HepG2 (cell line): ENCODE results near the gene SAMSN1. TPM values are rescaled to one million over a fixed set of nuclear protein-coding genes. Genes with fewer than 3 reads are reported as not detected.

Source experiments
- ATAC-seq: fragments of 200-7000 bp; cut with Tn5 transposase; 3 replicates; pipeline ENCODE4 v1.9.1; 2020; ENCODE audit warnings: mild to moderate bottlenecking, moderate library complexity
- BruUV-seq: library from RNA; stranded (reverse); fragments of 400-500 nt; replicated peaks from 2 replicates; lab custom pipeline; 2021; lab: Mats Ljungman, UMichigan
- CTCF ChIA-PET: fragments of 300-600 bp; formaldehyde crosslinking; extraction: SDS; loops from one replicate; lab custom pipeline; 2021; ENCODE audit warnings: low total read pairs, inconsistent platforms, low intra/inter-chr PET ratio; lab: Yijun Ruan, JAX
- POLR2A ChIA-PET: fragments of 350-600 bp; sonication (Branson Sonifier 250); formaldehyde crosslinking; loops from one replicate; lab custom pipeline; 2020; ENCODE audit warnings: antibody characterized with exemption, inconsistent platforms; lab: Yijun Ruan, JAX
- DNase-seq: peaks from one replicate; pipeline ENCODE4 v3.0.0-alpha.2; 2015; ENCODE audit warnings: low spot score
- FAIRE-seq: peaks from 3 replicates; lab custom pipeline; 2011; peaks lifted over from hg19 to GRCh38; lab: Jason Lieb, UNC
- H2AFZ ChIP-seq: one replicate; pipeline ENCODE4 v1.6.1; 2011; ENCODE audit warnings: low read length, inconsistent platforms
- H3K27ac ChIP-seq: fragments of 300-600 bp; 3 replicates; pipeline ENCODE4 v1.8.0; 2011; ENCODE audit warnings: mixed run types, mild to moderate bottlenecking, mixed read lengths, low read length, inconsistent platforms; ENCODE audit not compliant: insufficient read depth; ENCODE audit errors: extremely low read length
- H3K27me3 ChIP-seq, 2 experiments: fragments of 200-600 bp in 1 of 2; 2 replicates in 1 of 2; 3 replicates in 1 of 2; pipeline versions ENCODE4 v1.6.0 to v1.8.0; 2011; ENCODE audit warnings: low read length in 2 of 2, mild to moderate bottlenecking in 2 of 2, moderate library complexity in 2 of 2, inconsistent platforms in 1 of 2; ENCODE audit not compliant: insufficient read depth in 2 of 2, control insufficient read depth in 1 of 2
- H3K36me3 ChIP-seq, 2 experiments: fragments of 200-600 bp in 1 of 2; replicated peaks in 1 of 2; 2 replicates in 1 of 2; 3 replicates in 1 of 2; pipeline versions ENCODE4 v1.5.1 to v1.8.0; 2011; ENCODE audit warnings: low read length in 2 of 2, inconsistent platforms in 1 of 2; ENCODE audit not compliant: insufficient read depth in 2 of 2, control insufficient read depth in 1 of 2
- H3K4me1 ChIP-seq: 2 replicates; pipeline ENCODE4 v1.5.1; 2012; ENCODE audit warnings: low read length, inconsistent platforms; ENCODE audit not compliant: insufficient read depth
- H3K4me2 ChIP-seq: 2 replicates; pipeline ENCODE4 v1.6.0; 2011; ENCODE audit warnings: low read depth, low read length, inconsistent platforms
- H3K4me3 ChIP-seq, 3 experiments: fragments of 200-600 bp in 1 of 3; sonication (generic), shearing (Covaris generic) in 1 of 3; replicated peaks in 1 of 3; 2 replicates each; pipeline ENCODE4 v1.5.1; 2011 to 2016; ENCODE audit warnings: low read length in 3 of 3, inconsistent platforms in 2 of 3, low read depth in 2 of 3, mild to moderate bottlenecking in 2 of 3, control low read depth in 1 of 3, mixed read lengths in 1 of 3; ENCODE audit not compliant: insufficient read depth in 1 of 3
- H3K79me2 ChIP-seq: one replicate; pipeline ENCODE4 v1.6.1; 2011; ENCODE audit warnings: low read length, inconsistent platforms; ENCODE audit not compliant: insufficient read depth
- H3K9ac ChIP-seq: 2 replicates; pipeline ENCODE4 v1.6.0; 2011; ENCODE audit warnings: mild to moderate bottlenecking, low read depth, low read length, inconsistent platforms; ENCODE audit not compliant: insufficient read depth
- H3K9me3 ChIP-seq: 2 replicates; pipeline ENCODE4 v1.5.1; 2012; ENCODE audit warnings: mild to moderate bottlenecking, low read length
- H4K20me1 ChIP-seq: 2 replicates; pipeline ENCODE4 v1.6.0; 2011; ENCODE audit warnings: inconsistent platforms, mild to moderate bottlenecking, low read length, moderate library complexity; ENCODE audit not compliant: insufficient read depth
- CHCHD3 ChIP-seq: sonication (generic); formaldehyde crosslinking; IDR thresholded peaks from 2 replicates; pipeline ENCODE4 v1.8.0; 2022; ENCODE audit warnings: mild to moderate bottlenecking, missing genetic modification reagents, moderate library complexity
- FOSL1 ChIP-seq: sonication (generic); formaldehyde crosslinking; IDR thresholded peaks from 2 replicates; pipeline ENCODE4 v1.9.0; 2021; ENCODE audit warnings: missing genetic modification reagents, borderline replicate concordance
- HOXA5 ChIP-seq: sonication (generic); formaldehyde crosslinking; IDR thresholded peaks from 2 replicates; pipeline ENCODE4 v1.4.0; 2020; ENCODE audit warnings: missing genetic modification reagents
- IRF2 ChIP-seq: IDR thresholded peaks from 2 replicates; pipeline ENCODE4 v1.6.1; 2018; ENCODE audit warnings: missing genetic modification reagents, missing compliant biosample characterization
- LBX2 ChIP-seq: sonication (generic); formaldehyde crosslinking; IDR thresholded peaks from 2 replicates; pipeline ENCODE4 v1.5.0; 2020; ENCODE audit warnings: missing genetic modification reagents, mild to moderate bottlenecking, borderline replicate concordance
- RBFOX2 ChIP-seq: fragments of 200-400 bp; formaldehyde crosslinking; IDR thresholded peaks from 2 replicates; pipeline ENCODE4 v1.6.1; 2017; ENCODE audit warnings: low read depth, mild to moderate bottlenecking, low read length
- REST ChIP-seq, 2 experiments: IDR thresholded peaks; 2 replicates each; pipeline ENCODE4 v1.6.1; 2011 to 2012; ENCODE audit warnings: low read length in 2 of 2, borderline replicate concordance in 1 of 2, low read depth in 1 of 2, mild to moderate bottlenecking in 1 of 2, moderate library complexity in 1 of 2
- TERF1 ChIP-seq: sonication (generic); formaldehyde crosslinking; IDR thresholded peaks from 2 replicates; pipeline ENCODE4 v1.8.0; 2022; ENCODE audit warnings: mild to moderate bottlenecking, missing genetic modification reagents, moderate library complexity
- ZBTB10 ChIP-seq: sonication (generic); formaldehyde crosslinking; IDR thresholded peaks from 2 replicates; pipeline ENCODE4 v1.4.0; 2020; ENCODE audit warnings: missing genetic modification reagents, borderline replicate concordance
- ZNF264 ChIP-seq: sonication (generic); formaldehyde crosslinking; IDR thresholded peaks from 2 replicates; pipeline ENCODE4 v1.4.0; 2020; ENCODE audit warnings: missing genetic modification reagents
- ZNF556 ChIP-seq: sonication (generic); formaldehyde crosslinking; IDR thresholded peaks from 2 replicates; pipeline ENCODE4 v1.4.0; 2020; ENCODE audit warnings: mild to moderate bottlenecking, missing genetic modification reagents, borderline replicate concordance
- ZNF589 ChIP-seq: sonication (generic); formaldehyde crosslinking; conservative IDR thresholded peaks from 2 replicates; pipeline ENCODE4 v1.8.0; 2022; ENCODE audit warnings: mild to moderate bottlenecking, moderate library complexity, missing genetic modification reagents
- ZNF83 ChIP-seq: sonication (generic); formaldehyde crosslinking; IDR thresholded peaks from 2 replicates; pipeline ENCODE4 v1.4.0; 2020; ENCODE audit warnings: missing genetic modification reagents, mild to moderate bottlenecking, borderline replicate concordance
- WGBS: methylation state at CpG from one replicate; pipeline ENCODE4 v1.1.6; 2017; ENCODE audit warnings: low lambda C conversion rate; 5-methylcytosine and 5-hydroxymethylcytosine counted together
- in situ Hi-C: cut with HindIII; loops from 2 replicates; pipeline ENCODE4 v1.10.0; 2017; ENCODE audit warnings: low pct_unique_long_range_greater_than_20kb; ENCODE audit not compliant: extremely low pct_ligation_motif_present
- intact Hi-C: fragments of 100-400 bp; cut with micrococcal nuclease; formaldehyde crosslinking; loops from one replicate; pipeline ENCODE4 v1.10.0; 2022; ENCODE audit not compliant: unreplicated experiment
- polyA plus RNA-seq, 8 experiments: library from polyadenylated mRNA; depleted of rRNA in 3 of 8; stranded (reverse) in 7 of 8; unstranded in 1 of 8; fragments of >200 nt; fragmentation: Illumina TruSeq in 4 of 8; extraction: Trizol in 4 of 8; gene quantifications; 2 replicates each; pipeline versions ENCODE4 v1.2.1 to v1.2.3, GENCODE V29; 2011 to 2016; ENCODE audit warnings: low read depth in 4 of 8, missing spikeins in 1 of 8, mixed read lengths in 1 of 8; ENCODE audit not compliant: insufficient read depth in 1 of 8
- total RNA-seq, 5 experiments: library from RNA; depleted of rRNA; stranded (reverse); fragments of >200 nt; fragmentation: Illumina TruSeq; extraction: Trizol; gene quantifications; 2 replicates each; pipeline ENCODE4 v1.2.3, GENCODE V29; 2016; ENCODE audit warnings: low read depth in 1 of 5

The SAMSN1 gene
- total and polyA plus RNA-seq, 2 of the 13 experiments (the other 11 are each of a cell fraction or from before 2014, with no cell fraction given): 0.09 TPM; not detected in 1

GRCh38 chr21:14572204-14572780 lies 26.2 kb upstream of the SAMSN1 start:
- Histone ChIP-seq H3K4me3 (no peak overlapping the region), H2AFZ (no peak overlapping the region), H4K20me1 (no peaks in the 10 kb centered on the region), H3K4me1 (no peaks in the 10 kb centered on the region), H3K27ac (no peak overlapping the region), H3K79me2 (no peaks in the 10 kb centered on the region), H3K4me2 (no peak overlapping the region), H3K9me3 (no peaks in the 10 kb centered on the region), H3K27me3 (no peaks in the 10 kb centered on the region), H3K9ac (no peak overlapping the region), H3K36me3 (no peaks in the 10 kb centered on the region)
- intact Hi-C loops (no loop called here), in situ Hi-C loops (no loop called here)
- no TSS peak for BruUV-seq
- no peak for ATAC-seq
- POLR2A ChIA-PET: no interaction called here
- WGBS: 0% methylated on average over 2 of the region's 2 CpGs
- CTCF ChIA-PET: no interaction called here
- no peak for FAIRE-seq
- no peak for DNase-seq
- no peak for TF ChIP-seq TERF1
- TF ChIP-seq HOXA5 (CRISPR knock-in tag): no peak
- TF ChIP-seq ZNF264 (CRISPR knock-in tag): no peak
- no peak for TF ChIP-seq ZNF556 (CRISPR knock-in tag)
- TF ChIP-seq ZBTB10 (CRISPR knock-in tag): no peak
- no peak for TF ChIP-seq ZNF83 (CRISPR knock-in tag)
- TF ChIP-seq ZNF589 (CRISPR knock-in tag): no peak
- no peak for TF ChIP-seq IRF2 (CRISPR knock-in tag)
- TF ChIP-seq FOSL1 (CRISPR knock-in tag): no peak
- no peak for TF ChIP-seq LBX2 (CRISPR knock-in tag)
- no peak for TF ChIP-seq REST (IDR thresholded peaks at IDR 0.05; ENCODE audit: borderline replicate concordance in 1 of 2, low read depth in 1 of 2, low read length in 2 of 2)
- no peak for TF ChIP-seq CHCHD3 (CRISPR knock-in tag)
- TF ChIP-seq RBFOX2: no peak
